Esophagus muscularis mucosa (tissue), 4 donors: ENCODE results near the gene MEST. TPM values are rescaled to one million over a fixed set of nuclear protein-coding genes. Genes with fewer than 3 reads are reported as not detected.

ENCODE experiments used
- DNase-seq: peaks from one replicate; pipeline ENCODE4 v3.0.0-alpha.2; 2017; ENCODE audit errors: extremely low spot score
- H3K27ac ChIP-seq, 4 donors: fragments of 200-600 bp; sonication (generic); replicated peaks in 1 of 4; 1 replicate in 3 of 4; 2 replicates in 1 of 4; pipeline ENCODE4 v1.5.1; 2016 to 2019; ENCODE audit warnings: mild to moderate bottlenecking in 1 of 4
- H3K27me3 ChIP-seq, 4 donors: fragments of 200-600 bp; sonication (generic); one replicate each; pipeline versions ENCODE4 v1.5.1 to v1.6.0; 2016 to 2019
- H3K36me3 ChIP-seq, 4 donors: fragments of 200-600 bp; sonication (generic); one replicate each; pipeline ENCODE4 v1.5.1; 2016 to 2019
- H3K4me1 ChIP-seq, 4 donors: fragments of 200-600 bp; sonication (generic); one replicate each; pipeline ENCODE4 v1.5.1; 2016 to 2019
- H3K4me3 ChIP-seq, 4 donors: fragments of 200-600 bp; sonication (generic); 1 replicate in 2 of 4; 2 replicates in 2 of 4; pipeline ENCODE4 v1.5.1; 2016 to 2019; ENCODE audit warnings: mild to moderate bottlenecking in 4 of 4, moderate library complexity in 1 of 4
- H3K9me3 ChIP-seq, 4 donors: fragments of 200-600 bp; sonication (generic); 1 replicate in 3 of 4; 2 replicates in 1 of 4; pipeline ENCODE4 v1.5.1; 2016 to 2019
- CTCF ChIP-seq, 3 experiments: fragments of 200-600 bp in 2 of 3; fragments of 450-650 bp in 1 of 3; sonication (generic) in 2 of 3; IDR thresholded peaks; one replicate each; pipeline ENCODE4 v1.5.1; 2017 to 2019; ENCODE audit warnings: antibody characterized with exemption in 3 of 3, mild to moderate bottlenecking in 2 of 3, moderate library complexity in 1 of 3
- EP300 ChIP-seq: sonication (generic); formaldehyde crosslinking; IDR thresholded peaks from one replicate; pipeline ENCODE4 v1.6.1; 2017; ENCODE audit warnings: antibody characterized with exemption
- POLR2A ChIP-seq: fragments of 450-650 bp; IDR thresholded peaks from one replicate; pipeline ENCODE4 v1.6.1; 2017; ENCODE audit warnings: antibody characterized with exemption, moderate library complexity, mild to moderate bottlenecking, low read depth
- POLR2AphosphoS5 ChIP-seq, 2 donors: sonication (generic); formaldehyde crosslinking; IDR thresholded peaks; one replicate each; pipeline ENCODE4 v1.6.1; 2017; ENCODE audit warnings: antibody characterized with exemption in 2 of 2
- WGBS: methylation state at CpG from one replicate; pipeline ENCODE4 v1.1.5; 2018; 5-methylcytosine and 5-hydroxymethylcytosine counted together
- intact Hi-C: fragments of 100-400 bp; cut with DNase I; formaldehyde crosslinking; loops from one replicate; pipeline ENCODE4 v1.15.1; 2023
- total RNA-seq, 4 donors: library from RNA; depleted of rRNA; stranded (reverse); fragments of >200 nt; gene quantifications; one replicate each; pipeline versions ENCODE4 v1.1.0 to v1.2.1, GENCODE V29; 2016

Gene MEST
- total RNA-seq, 4 donors from 2014 or later = 2.6 to 4.6 (median 3.1) TPM

- Histone ChIP-seq H3K9me3 (peaks cover 0 to 13% (median 4%) of the 10 kb centered on the region in 4 donors), H3K4me1 (no peaks in the 10 kb centered on the region), H3K4me3 (no peak overlapping the region), H3K36me3 (no peaks in the 10 kb centered on the region), H3K27ac (no peak overlapping the region), H3K27me3 (no peaks in the 10 kb centered on the region)
- intact Hi-C loops = no loop called here
- no peak for DNase-seq
- WGBS = 93% methylated on average over 4 of the region's 4 CpGs
- TF ChIP-seq EP300 = no peak
- TF ChIP-seq POLR2A = no peak
- TF ChIP-seq POLR2AphosphoS5 (IDR thresholded peaks at IDR 0.05) = no peak
- no peak for TF ChIP-seq CTCF (IDR thresholded peaks at IDR 0.05)
Observed at GRCh38 chr7:130473876-130474275, 18.0 kb upstream of the MEST start.

- 72% methylated on average over 7 of the region's 7 CpGs for WGBS
Observed at GRCh38 chr7:130475776-130476175, 16.1 kb upstream of the MEST start.

GRCh38 chr7:130476297-130477150 lies 15.4 kb upstream of the MEST start:
- H3K4me1 ChIP-seq = no peaks in the 10 kb centered on the region
- peaks cover 0 to 13% (median 4%) of the 10 kb centered on the region in 4 donors for H3K9me3 ChIP-seq
- no peak for TF ChIP-seq EP300
- TF ChIP-seq POLR2A = no peak
- no peak for TF ChIP-seq POLR2AphosphoS5 (IDR thresholded peaks at IDR 0.05)
- no peak for TF ChIP-seq CTCF (IDR thresholded peaks at IDR 0.05)
- DNase-seq = no peak
- H3K36me3 ChIP-seq = no peaks in the 10 kb centered on the region
- H3K4me3 ChIP-seq = no peak overlapping the region
- 75% methylated on average over 9 of the region's 9 CpGs for WGBS
- no peak overlapping the region for H3K27ac ChIP-seq
- intact Hi-C loops = no loop called here
- no peaks in the 10 kb centered on the region for H3K27me3 ChIP-seq

More at GRCh38 chr7:130475776-130476175, 16.1 kb upstream of the MEST start:
- Histone ChIP-seq H3K36me3 (no peaks in the 10 kb centered on the region), H3K9me3 (peaks cover 0 to 13% (median 4%) of the 10 kb centered on the region in 4 donors), H3K27me3 (no peaks in the 10 kb centered on the region), H3K4me3 (no peak overlapping the region), H3K4me1 (no peaks in the 10 kb centered on the region), H3K27ac (no peak overlapping the region)
- intact Hi-C loops = no loop called here
- TF ChIP-seq POLR2A = no peak
- no peak for DNase-seq

GRCh38 chr7:130478991-130479390 lies 12.9 kb upstream of the MEST start:
- 60% methylated on average over 3 of the region's 3 CpGs for WGBS
- Histone ChIP-seq H3K4me1 (no peaks in the 10 kb centered on the region), H3K27ac (no peak overlapping the region), H3K9me3 (peaks cover 0 to 13% (median 4%) of the 10 kb centered on the region in 4 donors), H3K4me3 (no peak overlapping the region), H3K36me3 (no peaks in the 10 kb centered on the region), H3K27me3 (peaks cover 0 to 10% (median 0%) of the 10 kb centered on the region in 4 donors)
- TF ChIP-seq POLR2A (no peak), CTCF (IDR thresholded peaks at IDR 0.05) (no peak), POLR2AphosphoS5 (IDR thresholded peaks at IDR 0.05) (no peak), EP300 (no peak)
- intact Hi-C loops = no loop called here
- DNase-seq = no peak

DNA sequence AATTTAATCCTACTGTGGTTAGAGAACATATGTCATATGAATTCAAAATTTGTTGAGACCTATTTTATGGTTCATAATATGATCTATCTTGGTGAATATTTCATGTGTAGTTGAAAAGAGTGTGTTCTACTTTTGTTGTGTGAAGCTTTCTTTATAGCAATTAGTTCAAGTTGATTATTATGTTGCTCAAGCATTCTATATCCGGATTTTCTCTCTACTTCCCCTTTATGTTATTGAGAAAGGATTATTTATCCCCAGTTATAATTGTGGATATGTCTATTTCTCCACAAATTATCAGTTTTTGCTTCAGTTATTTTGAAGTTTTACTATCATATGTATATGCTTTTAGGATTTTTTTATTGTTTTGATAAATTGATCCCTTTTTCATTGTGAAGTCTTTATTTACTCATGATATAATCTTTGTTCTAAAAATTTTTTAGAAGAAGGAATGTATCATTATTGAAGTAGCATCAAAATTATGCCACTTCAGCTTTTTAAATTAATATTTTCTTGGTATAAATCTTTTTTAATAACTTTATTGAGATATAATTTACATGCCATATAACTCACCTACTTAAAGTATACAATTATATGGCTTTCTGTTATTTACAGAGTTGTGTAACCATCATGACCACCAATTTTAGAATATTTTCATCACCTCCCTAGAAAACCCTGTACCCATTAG lies 12.0 kb upstream of the MEST start:
- no peak for TF ChIP-seq CTCF (IDR thresholded peaks at IDR 0.05)
- no peak for TF ChIP-seq POLR2AphosphoS5 (IDR thresholded peaks at IDR 0.05)
- TF ChIP-seq POLR2A = no peak
- TF ChIP-seq EP300 = no peak
- 83% methylated on average over 1 of the region's 1 CpG for WGBS
- intact Hi-C loops = no loop called here
- no peak overlapping the region for H3K27ac ChIP-seq
- H3K4me3 ChIP-seq = no peak overlapping the region
- DNase-seq = no peak
- H3K27me3 ChIP-seq = peaks cover 0 to 15% (median 0%) of the 10 kb centered on the region in 4 donors
- no peaks in the 10 kb centered on the region for H3K36me3 ChIP-seq
- peaks cover 0 to 13% (median 4%) of the 10 kb centered on the region in 4 donors for H3K9me3 ChIP-seq
- H3K4me1 ChIP-seq = no peaks in the 10 kb centered on the region
